WTC11 (cell line): ENCODE results near the gene CLEC20A. TPM values are rescaled to one million over a fixed set of nuclear protein-coding genes. Genes with fewer than 3 reads are reported as not detected.

Source experiments
- ATAC-seq: fragments of 200-7000 bp; cut with Tn5 transposase; 2 replicates; pipeline ENCODE4 v1.10.0; 2021; ENCODE audit warnings: mild to moderate bottlenecking, moderate library complexity
- CTCF ChIA-PET: fragments of 300-600 bp; sonication (Branson Sonifier 250); formaldehyde crosslinking; loops from one replicate; lab custom pipeline; 2021; ENCODE audit warnings: antibody characterized with exemption; lab: Charles Lee
- POLR2A ChIA-PET: fragments of 350-600 bp; sonication (Branson Sonifier 250); formaldehyde crosslinking; loops from one replicate; lab custom pipeline; 2021; ENCODE audit warnings: antibody characterized with exemption; lab: Charles Lee
- DNase-seq: peaks from one replicate; pipeline ENCODE4 v3.0.0; 2021; ENCODE audit warnings: low spot score
- H3K27ac Mint-ChIP-seq: 2 replicates; pipeline ENCODE4 v1.8.0; 2021; ENCODE audit warnings: mixed read lengths
- H3K27me3 Mint-ChIP-seq: 2 replicates; pipeline ENCODE4 v1.8.0; 2021; ENCODE audit warnings: low read depth, mild to moderate bottlenecking, moderate library complexity, mixed read lengths
- H3K36me3 Mint-ChIP-seq: 2 replicates; pipeline ENCODE4 v1.8.0; 2021; ENCODE audit warnings: mixed read lengths
- H3K4me1 Mint-ChIP-seq: 2 replicates; pipeline ENCODE4 v1.8.0; 2022; ENCODE audit warnings: mixed read lengths
- H3K4me3 Mint-ChIP-seq: 2 replicates; pipeline ENCODE4 v1.8.0; 2021; ENCODE audit warnings: mild to moderate bottlenecking, moderate library complexity, mixed read lengths
- H3K9me3 Mint-ChIP-seq: 2 replicates; pipeline ENCODE4 v1.8.0; 2021; ENCODE audit warnings: mixed read lengths
- AR ChIP-seq: fragments of 250-450 bp; sonication (Bioruptor Pico); IDR thresholded peaks from 2 replicates; pipeline ENCODE4 v1.9.0; 2021; ENCODE audit warnings: mild to moderate bottlenecking
- ATF6 ChIP-seq: sonication (generic); formaldehyde crosslinking; IDR thresholded peaks from 2 replicates; pipeline ENCODE4 v1.8.1; 2023; ENCODE audit warnings: mild to moderate bottlenecking, missing genetic modification reagents
- CREM ChIP-seq: sonication (generic); formaldehyde crosslinking; IDR thresholded peaks from 2 replicates; pipeline ENCODE4 v1.8.1; 2022; ENCODE audit warnings: mild to moderate bottlenecking, missing genetic modification reagents, moderate library complexity
- GTF2I ChIP-seq: fragments of 250-450 bp; sonication (Bioruptor Pico); conservative IDR thresholded peaks from 2 replicates; pipeline ENCODE4 v1.4.0; 2021; ENCODE audit warnings: mild to moderate bottlenecking
- JUN ChIP-seq: sonication (generic); formaldehyde crosslinking; IDR thresholded peaks from 2 replicates; pipeline ENCODE4 v1.8.0; 2023; ENCODE audit warnings: mild to moderate bottlenecking, missing genetic modification reagents
- MLX ChIP-seq: sonication (generic); formaldehyde crosslinking; IDR thresholded peaks from 2 replicates; pipeline ENCODE4 v1.8.1; 2023; ENCODE audit warnings: mild to moderate bottlenecking, missing genetic modification reagents, moderate library complexity
- MYBL2 ChIP-seq: sonication (generic); formaldehyde crosslinking; IDR thresholded peaks from 2 replicates; pipeline ENCODE4 v1.8.1; 2023; ENCODE audit warnings: mild to moderate bottlenecking, moderate library complexity, missing genetic modification reagents
- NR3C1 ChIP-seq: sonication (generic); formaldehyde crosslinking; conservative IDR thresholded peaks from 2 replicates; pipeline ENCODE4 v1.8.1; 2023; ENCODE audit warnings: low read depth, mild to moderate bottlenecking, missing genetic modification reagents
- SP1 ChIP-seq: sonication (generic); formaldehyde crosslinking; conservative IDR thresholded peaks from 2 replicates; pipeline ENCODE4 v1.8.1; 2022; ENCODE audit warnings: missing genetic modification reagents
- ZBTB21 ChIP-seq: sonication (generic); formaldehyde crosslinking; IDR thresholded peaks from 2 replicates; pipeline ENCODE4 v1.8.1; 2023; ENCODE audit warnings: mild to moderate bottlenecking, missing genetic modification reagents, borderline replicate concordance
- ZNF121 ChIP-seq: sonication (generic); formaldehyde crosslinking; IDR thresholded peaks from 2 replicates; pipeline ENCODE4 v1.8.0; 2023; ENCODE audit warnings: missing genetic modification reagents
- ZNF263 ChIP-seq: sonication (generic); formaldehyde crosslinking; IDR thresholded peaks from 2 replicates; pipeline ENCODE4 v1.8.1; 2022; ENCODE audit warnings: low read depth, mild to moderate bottlenecking, moderate library complexity, missing genetic modification reagents
- total RNA-seq: library from RNA; stranded (reverse); gene quantifications from 3 replicates; pipeline ENCODE4 v1.2.3, GENCODE V29; 2021
- TF ChIP-seq, protein P1 (sequence below): sonication (generic); formaldehyde crosslinking; IDR thresholded peaks from 2 replicates; pipeline ENCODE4 v1.8.1; 2022; ENCODE audit warnings: mild to moderate bottlenecking, moderate library complexity, missing genetic modification reagents
- TF ChIP-seq, protein P2 (sequence below): fragments of 250-450 bp; sonication (Bioruptor Pico); IDR thresholded peaks from 2 replicates; pipeline ENCODE4 v1.9.0; 2021; ENCODE audit warnings: mild to moderate bottlenecking, borderline replicate concordance

CLEC20A gene
- total RNA-seq, 1 experiment from 2014 or later = not detected

DNA sequence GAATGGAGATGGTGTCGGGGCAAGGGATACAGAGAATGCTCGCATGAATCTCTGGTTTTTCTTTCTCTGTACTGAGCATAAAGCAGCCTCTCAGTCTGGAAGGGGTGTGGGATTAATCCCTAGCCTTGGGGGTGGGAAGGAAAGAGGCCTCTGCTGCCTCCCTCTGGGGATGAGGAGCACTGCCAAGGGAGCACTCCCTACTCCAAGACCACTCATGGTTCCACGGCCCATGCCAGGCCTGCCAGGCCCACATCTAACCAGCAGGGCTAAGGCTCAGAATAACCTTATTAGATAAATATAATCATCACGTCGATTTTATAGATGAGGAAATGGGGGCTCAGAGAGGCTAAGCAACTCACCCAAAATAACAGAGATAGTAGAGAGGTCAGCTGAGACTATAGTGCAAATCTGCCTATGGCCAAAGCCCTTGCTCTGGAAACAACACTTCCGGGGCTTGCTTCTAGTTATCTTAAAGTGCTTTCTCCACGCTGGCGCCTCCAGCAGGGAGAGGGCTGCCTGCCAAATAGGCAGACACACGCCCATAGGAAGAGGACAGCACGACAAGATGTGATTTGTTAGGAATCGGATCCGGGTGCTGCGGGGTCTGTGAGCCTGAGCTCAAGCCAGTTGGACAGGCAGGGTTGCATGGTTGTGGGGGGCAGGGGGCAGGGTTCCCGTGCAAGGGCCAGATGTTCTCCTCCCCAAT is 16.7 kb upstream of the CLEC20A start:
- CTCF ChIA-PET = interaction anchor here (1.1 to 6.4 kb wide), 3 partner anchors 12 to 489 kb away, joined by 3 to 54 read pairs (median 3); no protein-coding TSS in a partner anchor
- DNase-seq (peak; percentile 33), ATAC-seq (peak; percentile 74)
- Mint-ChIP-seq H3K4me3 (no peak overlapping the region), H3K27me3 (no peaks in the 10 kb centered on the region), H3K9me3 (no peaks in the 10 kb centered on the region)
- TF ChIP-seq ZNF263 (CRISPR knock-in tag) = peak; percentile 90
- no peak for TF ChIP-seq ZBTB21 (CRISPR knock-in tag)
- TF ChIP-seq, all 79 proteins: peak for 1
- Mint-ChIP-seq H3K27ac (no peak overlapping the region), H3K36me3 (no peaks in the 10 kb centered on the region), H3K4me1 (no peaks in the 10 kb centered on the region; the same call in 1 of the 2 replicates)
- POLR2A ChIA-PET = no interaction called here

- ATAC-seq = no peak
- no peaks in the 10 kb centered on the region for H3K27me3 Mint-ChIP-seq
- H3K36me3 Mint-ChIP-seq = no peaks in the 10 kb centered on the region
- H3K4me1 Mint-ChIP-seq = no peaks in the 10 kb centered on the region; the same call in 1 of the 2 replicates
- H3K4me3 Mint-ChIP-seq = no peak within 1 kb of the TSS
- peak; percentile 5 for DNase-seq
- ChIA-PET CTCF (interaction anchor here (1.4 to 6.4 kb wide), 2 partner anchors 12 to 490 kb away, joined by 3 to 54 read pairs; no protein-coding TSS in a partner anchor), POLR2A (no interaction called here)
- no peak within 1 kb of the TSS for H3K27ac Mint-ChIP-seq
- TF ChIP-seq NR3C1 (no peak), ZNF263 (CRISPR knock-in tag) (no peak), ATF6 (CRISPR knock-in tag) (no peak), GTF2I (CRISPR knock-in tag) (no peak), MLX (no peak), ZNF121 (CRISPR knock-in tag) (no peak), SP1 (no peak), JUN (no peak), MYBL2 (CRISPR knock-in tag) (no peak), CREM (no peak), AR (no peak)
- TF ChIP-seq, protein P1, sequence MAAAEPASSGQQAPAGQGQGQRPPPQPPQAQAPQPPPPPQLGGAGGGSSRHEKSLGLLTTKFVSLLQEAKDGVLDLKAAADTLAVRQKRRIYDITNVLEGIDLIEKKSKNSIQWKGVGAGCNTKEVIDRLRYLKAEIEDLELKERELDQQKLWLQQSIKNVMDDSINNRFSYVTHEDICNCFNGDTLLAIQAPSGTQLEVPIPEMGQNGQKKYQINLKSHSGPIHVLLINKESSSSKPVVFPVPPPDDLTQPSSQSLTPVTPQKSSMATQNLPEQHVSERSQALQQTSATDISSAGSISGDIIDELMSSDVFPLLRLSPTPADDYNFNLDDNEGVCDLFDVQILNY (CRISPR knock-in tag) = no peak
- TF ChIP-seq, protein P2, sequence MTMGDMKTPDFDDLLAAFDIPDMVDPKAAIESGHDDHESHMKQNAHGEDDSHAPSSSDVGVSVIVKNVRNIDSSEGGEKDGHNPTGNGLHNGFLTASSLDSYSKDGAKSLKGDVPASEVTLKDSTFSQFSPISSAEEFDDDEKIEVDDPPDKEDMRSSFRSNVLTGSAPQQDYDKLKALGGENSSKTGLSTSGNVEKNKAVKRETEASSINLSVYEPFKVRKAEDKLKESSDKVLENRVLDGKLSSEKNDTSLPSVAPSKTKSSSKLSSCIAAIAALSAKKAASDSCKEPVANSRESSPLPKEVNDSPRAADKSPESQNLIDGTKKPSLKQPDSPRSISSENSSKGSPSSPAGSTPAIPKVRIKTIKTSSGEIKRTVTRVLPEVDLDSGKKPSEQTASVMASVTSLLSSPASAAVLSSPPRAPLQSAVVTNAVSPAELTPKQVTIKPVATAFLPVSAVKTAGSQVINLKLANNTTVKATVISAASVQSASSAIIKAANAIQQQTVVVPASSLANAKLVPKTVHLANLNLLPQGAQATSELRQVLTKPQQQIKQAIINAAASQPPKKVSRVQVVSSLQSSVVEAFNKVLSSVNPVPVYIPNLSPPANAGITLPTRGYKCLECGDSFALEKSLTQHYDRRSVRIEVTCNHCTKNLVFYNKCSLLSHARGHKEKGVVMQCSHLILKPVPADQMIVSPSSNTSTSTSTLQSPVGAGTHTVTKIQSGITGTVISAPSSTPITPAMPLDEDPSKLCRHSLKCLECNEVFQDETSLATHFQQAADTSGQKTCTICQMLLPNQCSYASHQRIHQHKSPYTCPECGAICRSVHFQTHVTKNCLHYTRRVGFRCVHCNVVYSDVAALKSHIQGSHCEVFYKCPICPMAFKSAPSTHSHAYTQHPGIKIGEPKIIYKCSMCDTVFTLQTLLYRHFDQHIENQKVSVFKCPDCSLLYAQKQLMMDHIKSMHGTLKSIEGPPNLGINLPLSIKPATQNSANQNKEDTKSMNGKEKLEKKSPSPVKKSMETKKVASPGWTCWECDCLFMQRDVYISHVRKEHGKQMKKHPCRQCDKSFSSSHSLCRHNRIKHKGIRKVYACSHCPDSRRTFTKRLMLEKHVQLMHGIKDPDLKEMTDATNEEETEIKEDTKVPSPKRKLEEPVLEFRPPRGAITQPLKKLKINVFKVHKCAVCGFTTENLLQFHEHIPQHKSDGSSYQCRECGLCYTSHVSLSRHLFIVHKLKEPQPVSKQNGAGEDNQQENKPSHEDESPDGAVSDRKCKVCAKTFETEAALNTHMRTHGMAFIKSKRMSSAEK (CRISPR knock-in tag) = no peak
- H3K9me3 Mint-ChIP-seq = no peaks in the 10 kb centered on the region
Observed at GRCh38 chr1:178512566-178513277, 16.0 kb upstream of the CLEC20A start, which contains the start of gene TEX35. TEX35 (plus strand) TSS chr1:178513109; CDS start chr1:178513189, 80 bp downstream.
